ENCODE data around the gene ATG10. TPM values are rescaled to one million over a fixed set of nuclear protein-coding genes. Genes with fewer than 3 reads are reported as not detected.

The ATG10 gene
- polyA plus RNA-seq, 1 donor from 2014 or later: 12.1 TPM

DNA sequence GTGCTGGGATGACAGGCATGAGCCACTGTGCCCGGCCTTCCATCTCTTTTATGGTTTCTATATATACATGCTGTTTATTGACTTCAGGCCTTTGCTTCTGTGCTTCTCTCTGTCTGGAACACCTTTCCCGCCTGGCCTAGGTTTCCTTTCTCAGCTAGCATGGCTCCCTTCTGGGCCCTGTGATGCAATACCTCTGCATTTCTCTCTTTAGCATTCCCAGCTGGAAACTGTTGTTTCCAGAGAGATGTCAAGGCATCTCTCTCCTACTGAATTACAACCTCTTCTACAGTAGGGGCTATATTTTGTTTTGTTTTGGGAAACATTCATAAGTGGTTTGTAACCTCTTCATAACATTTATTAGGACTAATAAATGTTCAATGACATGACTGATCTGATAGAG, 249.2 kb downstream of the ATG10 start:
- no peak overlapping the region for H2AFZ ChIP-seq (ENCODE audit: low read depth, low read length)
- no peaks in the 10 kb centered on the region for H4K20me1 ChIP-seq (ENCODE audit: insufficient read depth)
- H3K4me2 ChIP-seq (ENCODE audit: low read length): no peak overlapping the region
- H3K36me3 ChIP-seq (ENCODE audit: insufficient read depth, low read length): no peaks in the 10 kb centered on the region
- no peaks in the 10 kb centered on the region for H3K79me2 ChIP-seq (replicated peaks; ENCODE audit: insufficient read depth, low read length)
- H3K9me3 ChIP-seq (ENCODE audit: low read length): no peaks in the 10 kb centered on the region
- H3F3A ChIP-seq (ENCODE audit: insufficient read depth, low read length, poor library complexity, severe bottlenecking): no peaks in the 10 kb centered on the region
- no peak overlapping the region for H3K27ac ChIP-seq (ENCODE audit: low read length)
- no peaks in the 10 kb centered on the region for H3K9me2 ChIP-seq (ENCODE audit: insufficient read depth, low read length)
- H3K9ac ChIP-seq (ENCODE audit: low read length): no peak overlapping the region
- H3K27me3 ChIP-seq (ENCODE audit: insufficient read depth, low read depth, low read length): no peaks in the 10 kb centered on the region
- TF ChIP-seq SMC3 (conservative IDR thresholded peaks at IDR 0.05; ENCODE audit: poor library complexity) (no peak), EZH2 (IDR thresholded peaks at IDR 0.05; ENCODE audit: borderline replicate concordance, insufficient read depth, low read length, poor library complexity, severe bottlenecking) (no peak), EP300 (conservative IDR thresholded peaks at IDR 0.05; ENCODE audit: poor library complexity, severe bottlenecking) (no peak)
- TF ChIP-seq, protein P1, sequence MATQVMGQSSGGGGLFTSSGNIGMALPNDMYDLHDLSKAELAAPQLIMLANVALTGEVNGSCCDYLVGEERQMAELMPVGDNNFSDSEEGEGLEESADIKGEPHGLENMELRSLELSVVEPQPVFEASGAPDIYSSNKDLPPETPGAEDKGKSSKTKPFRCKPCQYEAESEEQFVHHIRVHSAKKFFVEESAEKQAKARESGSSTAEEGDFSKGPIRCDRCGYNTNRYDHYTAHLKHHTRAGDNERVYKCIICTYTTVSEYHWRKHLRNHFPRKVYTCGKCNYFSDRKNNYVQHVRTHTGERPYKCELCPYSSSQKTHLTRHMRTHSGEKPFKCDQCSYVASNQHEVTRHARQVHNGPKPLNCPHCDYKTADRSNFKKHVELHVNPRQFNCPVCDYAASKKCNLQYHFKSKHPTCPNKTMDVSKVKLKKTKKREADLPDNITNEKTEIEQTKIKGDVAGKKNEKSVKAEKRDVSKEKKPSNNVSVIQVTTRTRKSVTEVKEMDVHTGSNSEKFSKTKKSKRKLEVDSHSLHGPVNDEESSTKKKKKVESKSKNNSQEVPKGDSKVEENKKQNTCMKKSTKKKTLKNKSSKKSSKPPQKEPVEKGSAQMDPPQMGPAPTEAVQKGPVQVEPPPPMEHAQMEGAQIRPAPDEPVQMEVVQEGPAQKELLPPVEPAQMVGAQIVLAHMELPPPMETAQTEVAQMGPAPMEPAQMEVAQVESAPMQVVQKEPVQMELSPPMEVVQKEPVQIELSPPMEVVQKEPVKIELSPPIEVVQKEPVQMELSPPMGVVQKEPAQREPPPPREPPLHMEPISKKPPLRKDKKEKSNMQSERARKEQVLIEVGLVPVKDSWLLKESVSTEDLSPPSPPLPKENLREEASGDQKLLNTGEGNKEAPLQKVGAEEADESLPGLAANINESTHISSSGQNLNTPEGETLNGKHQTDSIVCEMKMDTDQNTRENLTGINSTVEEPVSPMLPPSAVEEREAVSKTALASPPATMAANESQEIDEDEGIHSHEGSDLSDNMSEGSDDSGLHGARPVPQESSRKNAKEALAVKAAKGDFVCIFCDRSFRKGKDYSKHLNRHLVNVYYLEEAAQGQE (IDR thresholded peaks at IDR 0.05; ENCODE audit: borderline replicate concordance): no peak
- TF ChIP-seq, protein P2, sequence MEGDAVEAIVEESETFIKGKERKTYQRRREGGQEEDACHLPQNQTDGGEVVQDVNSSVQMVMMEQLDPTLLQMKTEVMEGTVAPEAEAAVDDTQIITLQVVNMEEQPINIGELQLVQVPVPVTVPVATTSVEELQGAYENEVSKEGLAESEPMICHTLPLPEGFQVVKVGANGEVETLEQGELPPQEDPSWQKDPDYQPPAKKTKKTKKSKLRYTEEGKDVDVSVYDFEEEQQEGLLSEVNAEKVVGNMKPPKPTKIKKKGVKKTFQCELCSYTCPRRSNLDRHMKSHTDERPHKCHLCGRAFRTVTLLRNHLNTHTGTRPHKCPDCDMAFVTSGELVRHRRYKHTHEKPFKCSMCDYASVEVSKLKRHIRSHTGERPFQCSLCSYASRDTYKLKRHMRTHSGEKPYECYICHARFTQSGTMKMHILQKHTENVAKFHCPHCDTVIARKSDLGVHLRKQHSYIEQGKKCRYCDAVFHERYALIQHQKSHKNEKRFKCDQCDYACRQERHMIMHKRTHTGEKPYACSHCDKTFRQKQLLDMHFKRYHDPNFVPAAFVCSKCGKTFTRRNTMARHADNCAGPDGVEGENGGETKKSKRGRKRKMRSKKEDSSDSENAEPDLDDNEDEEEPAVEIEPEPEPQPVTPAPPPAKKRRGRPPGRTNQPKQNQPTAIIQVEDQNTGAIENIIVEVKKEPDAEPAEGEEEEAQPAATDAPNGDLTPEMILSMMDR (IDR thresholded peaks at IDR 0.05; ENCODE audit: poor library complexity, severe bottlenecking): no peak
- H3K4me3 ChIP-seq (ENCODE audit: low read length): no peak overlapping the region

DNA sequence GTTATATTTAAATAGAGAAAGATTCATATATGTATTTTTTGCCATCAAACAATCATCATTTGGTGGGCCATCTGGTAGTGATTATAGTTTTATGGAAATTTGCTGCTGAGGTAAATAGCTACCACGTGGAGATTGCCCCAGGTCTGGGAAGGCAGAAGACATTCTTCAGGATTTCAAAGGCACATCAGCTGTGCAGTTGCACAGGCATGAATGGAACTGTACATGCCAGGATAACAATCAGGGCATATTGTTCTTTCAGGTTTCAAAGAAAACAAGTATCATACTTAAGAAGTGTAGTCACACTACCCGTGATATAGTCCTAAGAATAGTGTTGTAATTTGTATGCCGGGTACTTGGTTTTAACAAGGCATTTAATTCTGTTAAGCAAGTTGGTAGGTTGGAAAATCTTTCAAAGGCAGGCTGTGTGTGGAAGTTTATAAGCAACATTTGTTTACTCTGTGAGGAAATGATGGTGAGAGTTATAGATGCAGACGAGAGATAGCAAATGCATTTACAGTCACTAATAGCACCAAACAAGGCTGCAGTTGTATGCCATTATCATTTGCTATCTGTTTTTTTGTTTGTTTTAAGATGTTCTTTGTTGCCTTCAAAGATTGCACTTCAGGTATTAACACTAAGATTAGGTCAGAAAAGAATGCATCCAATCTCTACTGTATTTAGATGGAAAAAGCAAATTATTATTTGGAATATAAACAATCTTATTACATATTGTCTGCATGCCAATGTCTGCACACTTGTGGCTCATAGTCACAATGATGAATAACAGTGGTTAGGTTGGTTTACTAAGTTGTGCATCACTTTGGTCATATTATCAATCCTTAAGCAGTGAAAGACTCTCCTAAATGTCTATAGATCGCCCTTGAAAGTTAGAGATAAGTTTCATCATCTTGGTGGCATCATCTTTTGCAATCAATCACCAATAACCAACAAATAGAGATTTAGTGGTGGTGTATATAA, 251.1 kb downstream of the ATG10 start:
- Histone ChIP-seq H2AFZ (ENCODE audit: low read depth, low read length) (no peak overlapping the region), H3F3A (ENCODE audit: insufficient read depth, low read length, poor library complexity, severe bottlenecking) (no peaks in the 10 kb centered on the region), H3K79me2 (replicated peaks; ENCODE audit: insufficient read depth, low read length) (no peaks in the 10 kb centered on the region), H3K9ac (ENCODE audit: low read length) (no peak overlapping the region), H3K27ac (ENCODE audit: low read length) (no peak overlapping the region), H3K27me3 (ENCODE audit: insufficient read depth, low read depth, low read length) (no peaks in the 10 kb centered on the region), H3K9me3 (ENCODE audit: low read length) (no peaks in the 10 kb centered on the region), H3K4me2 (ENCODE audit: low read length) (no peak overlapping the region), H3K4me3 (ENCODE audit: low read length) (no peak overlapping the region), H3K9me2 (ENCODE audit: insufficient read depth, low read length) (no peaks in the 10 kb centered on the region), H3K36me3 (ENCODE audit: insufficient read depth, low read length) (no peaks in the 10 kb centered on the region), H4K20me1 (ENCODE audit: insufficient read depth) (no peaks in the 10 kb centered on the region)
- TF ChIP-seq, protein P1 (IDR thresholded peaks at IDR 0.05; ENCODE audit: borderline replicate concordance): no peak
- no peak for TF ChIP-seq EZH2 (IDR thresholded peaks at IDR 0.05; ENCODE audit: borderline replicate concordance, insufficient read depth, low read length, poor library complexity, severe bottlenecking)
- TF ChIP-seq EP300 (conservative IDR thresholded peaks at IDR 0.05; ENCODE audit: poor library complexity, severe bottlenecking): no peak
- TF ChIP-seq, protein P2 (IDR thresholded peaks at IDR 0.05; ENCODE audit: poor library complexity, severe bottlenecking): no peak
- no peak for TF ChIP-seq MXI1 (conservative IDR thresholded peaks at IDR 0.05; ENCODE audit: poor library complexity, severe bottlenecking)
- no peak for TF ChIP-seq TAF1 (IDR thresholded peaks at IDR 0.05; ENCODE audit: low read depth)
- no peak for TF ChIP-seq POLR2AphosphoS5 (IDR thresholded peaks at IDR 0.05)
- no peak for TF ChIP-seq SMC3 (conservative IDR thresholded peaks at IDR 0.05; ENCODE audit: poor library complexity)
- TF ChIP-seq RAD21 (conservative IDR thresholded peaks at IDR 0.05): no peak

Measured in neural cell (in vitro differentiated cells).